ENCODE data around the gene EXD3. TPM values are rescaled to one million over a fixed set of nuclear protein-coding genes. Genes with fewer than 3 reads are reported as not detected.

Gene EXD3
- polyA plus RNA-seq, 5 donors, result 10.9 to 22.0 (median 15.0) TPM

GRCh38 chr9:137294681-137295237 lies 128.2 kb downstream of the EXD3 start:
- no peak for DNase-seq

- DNase-seq, result no peak
Measured at GRCh38 chr9:137294091-137294680, 128.8 kb downstream of the EXD3 start.

GRCh38 chr9:137293482-137294090 lies 129.4 kb downstream of the EXD3 start:
- DNase-seq, result no peak

GRCh38 chr9:137293094-137293481 lies 129.9 kb downstream of the EXD3 start:
- no peak for DNase-seq

- DNase-seq, result no peak
Measured at GRCh38 chr9:137286975-137287383, 136.0 kb downstream of the EXD3 start.

- DNase-seq, result no peak
Measured at GRCh38 chr9:137281345-137282116, 141.4 kb downstream of the EXD3 start.

- DNase-seq, result no peak
Measured at GRCh38 chr9:137280474-137281344, 142.3 kb downstream of the EXD3 start.

GRCh38 chr9:137279741-137280473 lies 143.1 kb downstream of the EXD3 start:
- no peak for DNase-seq

- no peak for DNase-seq
Measured at GRCh38 chr9:137278721-137279711, 143.9 kb downstream of the EXD3 start.

- no peak for DNase-seq
Measured at GRCh38 chr9:137278061-137278701, 144.8 kb downstream of the EXD3 start.

- DNase-seq, result peak in 1 of 2 donors; percentile 78
Measured at GRCh38 chr9:137277329-137278041, 145.5 kb downstream of the EXD3 start, which contains the start of gene TOR4A. Gene TOR4A, plus strand, starts transcription at chr9:137277726. Its CDS starts 964 bp downstream, at chr9:137278690.

- peak; percentile 87 to 90 for DNase-seq
Measured at GRCh38 chr9:137276473-137277328, 146.3 kb downstream of the EXD3 start.

- no peak for DNase-seq
Measured at GRCh38 chr9:137275588-137276472, 147.1 kb downstream of the EXD3 start.

GRCh38 chr9:137275203-137275587 lies 147.8 kb downstream of the EXD3 start:
- no peak for DNase-seq

- DNase-seq, result no peak
Measured at GRCh38 chr9:137273611-137274320, 149.2 kb downstream of the EXD3 start.

GRCh38 chr9:137273095-137273490 lies 149.9 kb downstream of the EXD3 start:
- no peak for DNase-seq
